SU-DHL-6 (cell line): ENCODE data around the gene GRM5.

ENCODE experiments used
- H2AFZ ChIP-seq: fragments of 200-600 bp; sonication (generic); 2 replicates; pipeline ENCODE4 v1.6.1; 2014; ENCODE audit warnings: low read depth, mild to moderate bottlenecking, moderate library complexity, mixed read lengths, antibody characterized with exemption, low read length; ENCODE audit not compliant: severe bottlenecking
- H3F3A ChIP-seq: fragments of 200-600 bp; shearing (Covaris generic); 2 replicates; pipeline ENCODE4 v1.6.0; 2016; ENCODE audit warnings: antibody characterized with exemption, mild to moderate bottlenecking; ENCODE audit not compliant: insufficient read depth
- H3K27ac ChIP-seq: fragments of 200-600 bp; sonication (generic); 2 replicates; pipeline ENCODE4 v1.5.1; 2016; ENCODE audit warnings: low read depth, mild to moderate bottlenecking, low read length, moderate library complexity, mixed read lengths
- H3K27me3 ChIP-seq: fragments of 200-600 bp; sonication (generic), shearing (Covaris generic); 2 replicates; pipeline ENCODE4 v1.6.0; 2014; ENCODE audit warnings: mild to moderate bottlenecking, low read length
- H3K36me3 ChIP-seq: fragments of 200-600 bp; sonication (generic); 2 replicates; pipeline ENCODE4 v1.6.1; 2014; ENCODE audit warnings: mild to moderate bottlenecking, low read length, mixed read lengths
- H3K4me2 ChIP-seq: fragments of 300-600, 200-600 bp; shearing (Covaris generic), sonication (generic); 2 replicates; pipeline ENCODE4 v1.6.0; 2014; ENCODE audit warnings: low read length, low read depth, mild to moderate bottlenecking; ENCODE audit not compliant: poor library complexity, severe bottlenecking
- H3K4me3 ChIP-seq: fragments of 200-600 bp; sonication (generic); 2 replicates; pipeline ENCODE4 v1.5.1; 2014; ENCODE audit warnings: antibody characterized with exemption, low read length, mild to moderate bottlenecking, mixed read lengths; ENCODE audit not compliant: insufficient read depth, poor library complexity, severe bottlenecking
- H3K79me2 ChIP-seq: fragments of 200-600 bp; sonication (generic); 2 replicates; pipeline ENCODE4 v1.6.1; 2014; ENCODE audit warnings: mild to moderate bottlenecking, low read length, moderate library complexity; ENCODE audit not compliant: insufficient read depth
- H3K9ac ChIP-seq: fragments of 200-600 bp; sonication (generic); 2 replicates; pipeline ENCODE4 v1.7.0; 2014; ENCODE audit warnings: mild to moderate bottlenecking, low read length
- H3K9me2 ChIP-seq: fragments of 200-600 bp; sonication (generic); replicated peaks from 2 replicates; pipeline ENCODE4 v1.6.1; 2014; ENCODE audit warnings: low read length; ENCODE audit not compliant: insufficient read depth
- H3K9me3 ChIP-seq: fragments of 200-600 bp; sonication (generic); 2 replicates; pipeline ENCODE4 v1.6.1; 2014; ENCODE audit warnings: low read length, mixed read lengths; ENCODE audit not compliant: insufficient read depth
- H4K20me1 ChIP-seq: fragments of 200-600 bp; sonication (generic); 2 replicates; pipeline ENCODE4 v1.6.1; 2014; ENCODE audit warnings: low read depth, mild to moderate bottlenecking, antibody characterized with exemption, low read length, moderate library complexity, mixed read lengths
- CTCF ChIP-seq: fragments of 200-600 bp; sonication (generic); IDR thresholded peaks from one replicate; pipeline ENCODE4 v1.5.1; 2017; ENCODE audit warnings: antibody characterized with exemption, mild to moderate bottlenecking, low read length, moderate library complexity; ENCODE audit not compliant: insufficient read depth, poor library complexity, severe bottlenecking
- EZH2phosphoT487 ChIP-seq: fragments of 200-600 bp; sonication (generic), shearing (Covaris generic); conservative IDR thresholded peaks from 2 replicates; pipeline ENCODE4 v1.6.1; 2018; ENCODE audit warnings: mild to moderate bottlenecking, antibody characterized with exemption, low read length, moderate library complexity, mixed read lengths

GRM5 gene

GRCh38 chr11:88626216-88626615 is 439.6 kb downstream of the GRM5 start:
- Histone ChIP-seq H3K9me3 (no peaks in the 10 kb centered on the region), H3K79me2 (no peaks in the 10 kb centered on the region), H3K4me2 (no peak overlapping the region), H3K27ac (no peak overlapping the region), H3K9me2 (no peaks in the 10 kb centered on the region), H3K9ac (no peak overlapping the region), H2AFZ (no peak overlapping the region), H3F3A (no peaks in the 10 kb centered on the region), H3K27me3 (no peaks in the 10 kb centered on the region), H3K36me3 (no peaks in the 10 kb centered on the region), H4K20me1 (no peaks in the 10 kb centered on the region), H3K4me3 (no peak overlapping the region)
- TF ChIP-seq EZH2phosphoT487 (no peak), CTCF (no peak)

DNA sequence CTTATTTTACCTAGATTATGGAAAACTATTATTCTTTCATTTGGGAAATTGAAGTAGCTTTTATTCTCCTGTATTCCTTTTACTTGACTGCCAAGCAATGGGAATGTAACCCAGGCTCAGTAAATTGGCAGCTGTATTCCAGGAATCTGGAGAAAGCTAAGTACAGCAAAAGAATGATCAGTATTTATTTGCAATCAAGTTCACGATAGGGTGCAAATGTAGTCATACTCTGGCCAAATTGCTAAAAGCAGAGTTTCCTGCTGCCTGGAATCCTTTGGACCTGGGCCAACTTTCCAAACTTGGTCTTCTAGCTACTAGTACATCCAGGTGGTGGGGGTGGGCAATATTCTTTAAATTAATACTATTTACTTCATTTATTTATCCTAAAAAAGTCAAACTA is 442.3 kb downstream of the GRM5 start:
- Histone ChIP-seq H3K27me3 (no peaks in the 10 kb centered on the region), H3K4me3 (no peak overlapping the region), H3K36me3 (no peaks in the 10 kb centered on the region), H3K9ac (no peak overlapping the region), H4K20me1 (no peaks in the 10 kb centered on the region), H3K4me2 (no peak overlapping the region), H3K9me3 (no peaks in the 10 kb centered on the region), H3K9me2 (no peaks in the 10 kb centered on the region), H3K79me2 (no peaks in the 10 kb centered on the region), H2AFZ (no peak overlapping the region), H3F3A (no peaks in the 10 kb centered on the region), H3K27ac (no peak overlapping the region)
- TF ChIP-seq CTCF (no peak), EZH2phosphoT487 (no peak)

- H3K9ac ChIP-seq: no peak overlapping the region
- TF ChIP-seq EZH2phosphoT487 (no peak), CTCF (no peak)
- H3K27ac ChIP-seq: no peak overlapping the region
- no peaks in the 10 kb centered on the region for H3F3A ChIP-seq
- H3K36me3 ChIP-seq: no peaks in the 10 kb centered on the region
- H3K27me3 ChIP-seq: no peaks in the 10 kb centered on the region
- no peak overlapping the region for H3K4me2 ChIP-seq
- no peaks in the 10 kb centered on the region for H3K9me2 ChIP-seq
- H3K9me3 ChIP-seq: no peaks in the 10 kb centered on the region
- no peak overlapping the region for H3K4me3 ChIP-seq
- H4K20me1 ChIP-seq: no peaks in the 10 kb centered on the region
- H3K79me2 ChIP-seq: no peaks in the 10 kb centered on the region
- no peak overlapping the region for H2AFZ ChIP-seq
Observed at GRCh38 chr11:88620568-88621130, 445.1 kb downstream of the GRM5 start.
